C4-2B (cell line): ENCODE results near the gene UNC5CL.

Source experiments
- CTCF ChIP-seq: fragments of 450-650 bp; conservative IDR thresholded peaks from 2 replicates; pipeline ENCODE4 v1.5.1; 2017; ENCODE audit warnings: mild to moderate bottlenecking
- ZFX ChIP-seq: fragments of 450-650 bp; IDR thresholded peaks from 2 replicates; pipeline ENCODE4 v1.6.1; 2017

- TF ChIP-seq CTCF, result no peak
- no peak for TF ChIP-seq ZFX
Observed at GRCh38 chr6:41077536-41077935, 38.5 kb upstream of the UNC5CL start.
